HG03457 (cell line): Measurements from ENCODE around the gene CCDC188.

Experiments used
- ATAC-seq: cut with Tn5 transposase; IDR thresholded peaks from one replicate; pipeline ENCODE4 v1.9.1; 2021; ENCODE audit warnings: moderate number of reproducible peaks; ENCODE audit not compliant: unreplicated experiment

The CCDC188 gene

GRCh38 chr22:20135806-20136602, 14.9 kb downstream of the CCDC188 start:
- no peak for ATAC-seq

- no peak for ATAC-seq
These were observed 15.6 kb downstream of the CCDC188 start for GRCh38 chr22:20135265-20135664.

GRCh38 chr22:20133930-20134549, 16.8 kb downstream of the CCDC188 start:
- no peak for ATAC-seq

GRCh38 chr22:20132686-20133246, 18.1 kb downstream of the CCDC188 start:
- no peak for ATAC-seq

GRCh38 chr22:20131859-20132685, 18.8 kb downstream of the CCDC188 start:
- ATAC-seq, result no peak

- ATAC-seq, result no peak
These were observed 19.3 kb downstream of the CCDC188 start, which contains the start of gene ZDHHC8 for GRCh38 chr22:20131597-20131858. Gene ZDHHC8 (plus strand): TSS chr22:20131804. CDS start chr22:20131948, 144 bp downstream.

GRCh38 chr22:20130731-20131596, 19.9 kb downstream of the CCDC188 start:
- peak; percentile 38 for ATAC-seq

GRCh38 chr22:20130319-20130718, 20.5 kb downstream of the CCDC188 start:
- ATAC-seq, result no peak

- ATAC-seq, result no peak
These were observed 21.2 kb downstream of the CCDC188 start for GRCh38 chr22:20129747-20130014.

- ATAC-seq, result no peak
These were observed 21.7 kb downstream of the CCDC188 start for GRCh38 chr22:20128902-20129746.

- no peak for ATAC-seq
These were observed 22.3 kb downstream of the CCDC188 start for GRCh38 chr22:20128619-20128901.

- no peak for ATAC-seq
These were observed 22.8 kb downstream of the CCDC188 start for GRCh38 chr22:20127869-20128618.

GRCh38 chr22:20127318-20127868, 23.5 kb downstream of the CCDC188 start:
- no peak for ATAC-seq

GRCh38 chr22:20126284-20127029, 24.4 kb downstream of the CCDC188 start:
- ATAC-seq, result no peak

- no peak for ATAC-seq
These were observed 25.4 kb downstream of the CCDC188 start for GRCh38 chr22:20125201-20126174.

GRCh38 chr22:20124083-20124787, 26.6 kb downstream of the CCDC188 start:
- no peak for ATAC-seq
